Panc1 (cell line): ENCODE data around the gene SH3BP5.

Experiments used
- POLR2AphosphoS5 ChIP-seq: IDR thresholded peaks from 2 replicates; pipeline ENCODE4 v1.6.1; 2012; ENCODE audit warnings: mild to moderate bottlenecking, low read depth, low read length, moderate library complexity
- REST ChIP-seq, 2 experiments: IDR thresholded peaks; 2 replicates each; pipeline ENCODE4 v1.6.1; 2011 to 2012; ENCODE audit warnings: low read depth in 2 of 2, control low read depth in 1 of 2, low read length in 1 of 2, mild to moderate bottlenecking in 1 of 2, moderate library complexity in 1 of 2; ENCODE audit not compliant: insufficient read depth in 1 of 2
- TCF7L2 ChIP-seq: IDR thresholded peaks from 2 replicates; pipeline ENCODE4 v1.6.1; 2011; ENCODE audit warnings: mild to moderate bottlenecking, low read depth, low read length, inconsistent platforms
- TF ChIP-seq, protein P1 (sequence below): fragments of 450-650 bp; IDR thresholded peaks from 2 replicates; pipeline ENCODE4 v1.5.1; 2017; ENCODE audit warnings: mild to moderate bottlenecking

GRCh38 chr3:15277861-15278500, 54.4 kb downstream of the SH3BP5 start:
- TF ChIP-seq POLR2AphosphoS5 (no peak), REST (IDR thresholded peaks at IDR 0.05; ENCODE audit: insufficient read depth in 1 of 2, low read depth in 2 of 2, low read length in 1 of 2) (no peak), TCF7L2 (no peak)
- TF ChIP-seq, protein P1, sequence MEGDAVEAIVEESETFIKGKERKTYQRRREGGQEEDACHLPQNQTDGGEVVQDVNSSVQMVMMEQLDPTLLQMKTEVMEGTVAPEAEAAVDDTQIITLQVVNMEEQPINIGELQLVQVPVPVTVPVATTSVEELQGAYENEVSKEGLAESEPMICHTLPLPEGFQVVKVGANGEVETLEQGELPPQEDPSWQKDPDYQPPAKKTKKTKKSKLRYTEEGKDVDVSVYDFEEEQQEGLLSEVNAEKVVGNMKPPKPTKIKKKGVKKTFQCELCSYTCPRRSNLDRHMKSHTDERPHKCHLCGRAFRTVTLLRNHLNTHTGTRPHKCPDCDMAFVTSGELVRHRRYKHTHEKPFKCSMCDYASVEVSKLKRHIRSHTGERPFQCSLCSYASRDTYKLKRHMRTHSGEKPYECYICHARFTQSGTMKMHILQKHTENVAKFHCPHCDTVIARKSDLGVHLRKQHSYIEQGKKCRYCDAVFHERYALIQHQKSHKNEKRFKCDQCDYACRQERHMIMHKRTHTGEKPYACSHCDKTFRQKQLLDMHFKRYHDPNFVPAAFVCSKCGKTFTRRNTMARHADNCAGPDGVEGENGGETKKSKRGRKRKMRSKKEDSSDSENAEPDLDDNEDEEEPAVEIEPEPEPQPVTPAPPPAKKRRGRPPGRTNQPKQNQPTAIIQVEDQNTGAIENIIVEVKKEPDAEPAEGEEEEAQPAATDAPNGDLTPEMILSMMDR: no peak
